Measurements from ENCODE around the gene CACFD1.

The CACFD1 gene

GRCh38 chr9:133477992-133478850 is 18.4 kb downstream of the CACFD1 start:
- peak; percentile 70 for DNase-seq (ENCODE audit: low read depth)
- H3K4me3 ChIP-seq (ENCODE audit: low read depth, low read length): peak overlapping the region; percentile 55
- TF ChIP-seq POLR2A (IDR thresholded peaks at IDR 0.05; ENCODE audit: extremely low read depth, insufficient read length): no peak
- no peak for TF ChIP-seq MYC (IDR thresholded peaks at IDR 0.05; ENCODE audit: low read depth, low read length)
- no peak for TF ChIP-seq MAX (IDR thresholded peaks at IDR 0.05; ENCODE audit: low read depth, low read length)
- TF ChIP-seq, protein P1, sequence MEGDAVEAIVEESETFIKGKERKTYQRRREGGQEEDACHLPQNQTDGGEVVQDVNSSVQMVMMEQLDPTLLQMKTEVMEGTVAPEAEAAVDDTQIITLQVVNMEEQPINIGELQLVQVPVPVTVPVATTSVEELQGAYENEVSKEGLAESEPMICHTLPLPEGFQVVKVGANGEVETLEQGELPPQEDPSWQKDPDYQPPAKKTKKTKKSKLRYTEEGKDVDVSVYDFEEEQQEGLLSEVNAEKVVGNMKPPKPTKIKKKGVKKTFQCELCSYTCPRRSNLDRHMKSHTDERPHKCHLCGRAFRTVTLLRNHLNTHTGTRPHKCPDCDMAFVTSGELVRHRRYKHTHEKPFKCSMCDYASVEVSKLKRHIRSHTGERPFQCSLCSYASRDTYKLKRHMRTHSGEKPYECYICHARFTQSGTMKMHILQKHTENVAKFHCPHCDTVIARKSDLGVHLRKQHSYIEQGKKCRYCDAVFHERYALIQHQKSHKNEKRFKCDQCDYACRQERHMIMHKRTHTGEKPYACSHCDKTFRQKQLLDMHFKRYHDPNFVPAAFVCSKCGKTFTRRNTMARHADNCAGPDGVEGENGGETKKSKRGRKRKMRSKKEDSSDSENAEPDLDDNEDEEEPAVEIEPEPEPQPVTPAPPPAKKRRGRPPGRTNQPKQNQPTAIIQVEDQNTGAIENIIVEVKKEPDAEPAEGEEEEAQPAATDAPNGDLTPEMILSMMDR (IDR thresholded peaks at IDR 0.05; ENCODE audit: low read depth, low read length): no peak

DNA sequence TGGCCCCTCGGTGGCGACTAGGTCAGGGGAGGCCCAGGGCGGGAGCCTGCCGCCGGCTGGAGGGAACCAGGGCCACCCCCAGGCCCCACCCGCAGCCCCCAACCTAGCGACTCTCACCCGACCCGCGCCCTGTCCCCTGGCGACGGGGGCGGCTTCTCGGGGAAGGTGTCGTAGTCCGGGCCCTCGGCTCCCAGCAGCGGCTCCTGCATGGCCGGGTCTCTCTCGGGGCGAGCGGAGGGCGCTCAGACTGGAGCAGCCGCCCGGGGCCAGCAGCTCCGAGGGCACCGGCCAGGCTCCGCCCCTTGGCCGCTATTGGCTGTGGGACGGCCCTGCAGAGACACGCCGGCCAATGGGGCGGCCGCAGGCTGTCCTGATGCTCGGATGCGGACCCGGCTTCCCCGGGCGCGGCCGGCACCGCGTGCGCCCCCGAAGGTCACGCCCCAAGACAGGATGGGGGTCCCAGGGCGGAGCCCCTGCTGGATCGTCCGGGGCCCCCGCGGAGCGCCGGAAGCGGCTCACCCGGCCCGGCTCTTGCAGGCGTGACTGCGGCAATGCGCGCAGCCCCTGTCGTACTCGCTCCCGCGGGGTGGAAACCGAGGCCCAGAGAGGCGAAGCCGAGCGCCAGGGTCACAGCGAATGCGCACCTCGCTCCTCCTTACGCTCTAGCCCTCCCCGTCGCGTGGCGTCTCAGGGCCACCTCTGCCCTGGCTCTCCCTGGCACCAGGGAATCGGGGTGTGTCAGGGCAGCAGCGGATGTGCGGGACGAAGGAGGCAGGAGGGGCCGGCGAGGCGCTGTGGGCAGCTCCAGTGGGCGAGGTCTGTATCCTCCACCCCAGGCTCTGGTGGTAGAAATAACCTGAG is 19.3 kb downstream of the CACFD1 start, which contains the start of gene SLC2A6:
Gene SLC2A6 (minus strand): TSS at position 249 of the 861 bp plus-strand sequence. CDS start 40 bp downstream, at position 209.
- TF ChIP-seq MYC (IDR thresholded peaks at IDR 0.05; ENCODE audit: low read depth, low read length) (no peak), POLR2A (IDR thresholded peaks at IDR 0.05; ENCODE audit: extremely low read depth, insufficient read length) (peak; percentile 42), MAX (IDR thresholded peaks at IDR 0.05; ENCODE audit: low read depth, low read length) (peak; percentile 66)
- TF ChIP-seq, protein P1 (IDR thresholded peaks at IDR 0.05; ENCODE audit: low read depth, low read length): no peak
- peak; percentile 88 for DNase-seq (ENCODE audit: low read depth)
- peak within 1 kb of the TSS; percentile 55 for H3K4me3 ChIP-seq (ENCODE audit: low read depth, low read length)

DNA sequence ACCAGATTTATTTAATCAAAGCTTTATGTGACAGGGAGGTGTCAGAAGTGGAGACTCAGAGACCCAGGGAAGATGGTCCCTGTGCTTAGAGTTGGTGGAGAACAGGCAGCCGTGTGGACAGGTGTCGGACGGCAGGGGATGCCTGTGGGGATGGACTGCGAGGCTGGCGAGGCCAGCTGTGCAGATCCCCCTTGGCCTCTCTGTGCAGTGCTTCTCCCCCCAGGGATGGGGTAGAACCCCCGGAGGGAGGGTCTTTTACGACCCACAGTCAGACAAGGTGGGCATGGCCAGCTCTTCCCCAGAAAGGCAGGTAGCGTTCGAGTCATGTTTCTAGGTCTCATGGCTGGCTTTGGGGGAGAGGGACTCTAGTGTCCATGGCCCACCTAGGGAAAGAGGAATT is 23.8 kb downstream of the CACFD1 start:
- DNase-seq (ENCODE audit: low read depth): no peak
- TF ChIP-seq MYC (IDR thresholded peaks at IDR 0.05; ENCODE audit: low read depth, low read length): no peak
- no peak for TF ChIP-seq POLR2A (IDR thresholded peaks at IDR 0.05; ENCODE audit: extremely low read depth, insufficient read length)
- no peak overlapping the region for H3K4me3 ChIP-seq (ENCODE audit: low read depth, low read length)

- DNase-seq (ENCODE audit: low read depth): no peak
Measured at GRCh38 chr9:133484671-133485437, 25.1 kb downstream of the CACFD1 start.

GRCh38 chr9:133485531-133486260 is 25.9 kb downstream of the CACFD1 start:
- DNase-seq (ENCODE audit: low read depth): peak; percentile 81
- no peak overlapping the region for H3K4me3 ChIP-seq (ENCODE audit: low read depth, low read length)
- TF ChIP-seq MYC (IDR thresholded peaks at IDR 0.05; ENCODE audit: low read depth, low read length) (0 out of 2 replicates have a peak, but pooled peaks have one; percentile 16), POLR2A (IDR thresholded peaks at IDR 0.05; ENCODE audit: extremely low read depth, insufficient read length) (no peak), MAX (IDR thresholded peaks at IDR 0.05; ENCODE audit: low read depth, low read length) (no peak)
- TF ChIP-seq, protein P1 (IDR thresholded peaks at IDR 0.05; ENCODE audit: low read depth, low read length): no peak

More at GRCh38 chr9:133484671-133485437, 25.1 kb downstream of the CACFD1 start:
- TF ChIP-seq, protein P1 (IDR thresholded peaks at IDR 0.05; ENCODE audit: low read depth, low read length): no peak
- no peak for TF ChIP-seq MYC (IDR thresholded peaks at IDR 0.05; ENCODE audit: low read depth, low read length)
- TF ChIP-seq POLR2A (IDR thresholded peaks at IDR 0.05; ENCODE audit: extremely low read depth, insufficient read length): no peak
- TF ChIP-seq MAX (IDR thresholded peaks at IDR 0.05; ENCODE audit: low read depth, low read length): no peak
- H3K4me3 ChIP-seq (ENCODE audit: low read depth, low read length): no peak overlapping the region
